CD4-positive, alpha-beta T cell treated with Interleukin-15 for 1 hour (primary cell): ENCODE results near the gene DGKG.

Experiments used
- DNase-seq: peaks from one replicate; pipeline ENCODE4 v3.0.0-alpha.2; 2020

The DGKG gene

DNA sequence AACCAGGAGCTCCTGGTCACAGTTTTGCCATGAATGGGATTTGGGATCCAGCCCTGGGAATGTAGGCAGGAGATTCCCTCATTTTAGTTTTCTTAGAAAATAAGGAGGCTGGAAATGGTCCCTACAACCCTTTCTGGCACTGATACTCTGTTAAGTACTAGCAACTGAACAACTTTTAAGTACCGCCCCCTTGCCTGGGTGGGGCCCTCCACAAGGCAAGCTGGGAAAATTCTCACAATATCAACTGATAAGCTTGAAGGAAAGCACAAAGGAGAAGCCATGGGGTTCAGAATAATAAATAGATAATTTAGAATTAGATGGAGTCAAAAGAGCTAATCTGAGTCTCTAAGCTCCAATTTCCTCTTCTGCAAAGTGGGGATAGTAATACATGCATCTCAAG lies 4.2 kb upstream of the DGKG start:
- DNase-seq: no peak

DNA sequence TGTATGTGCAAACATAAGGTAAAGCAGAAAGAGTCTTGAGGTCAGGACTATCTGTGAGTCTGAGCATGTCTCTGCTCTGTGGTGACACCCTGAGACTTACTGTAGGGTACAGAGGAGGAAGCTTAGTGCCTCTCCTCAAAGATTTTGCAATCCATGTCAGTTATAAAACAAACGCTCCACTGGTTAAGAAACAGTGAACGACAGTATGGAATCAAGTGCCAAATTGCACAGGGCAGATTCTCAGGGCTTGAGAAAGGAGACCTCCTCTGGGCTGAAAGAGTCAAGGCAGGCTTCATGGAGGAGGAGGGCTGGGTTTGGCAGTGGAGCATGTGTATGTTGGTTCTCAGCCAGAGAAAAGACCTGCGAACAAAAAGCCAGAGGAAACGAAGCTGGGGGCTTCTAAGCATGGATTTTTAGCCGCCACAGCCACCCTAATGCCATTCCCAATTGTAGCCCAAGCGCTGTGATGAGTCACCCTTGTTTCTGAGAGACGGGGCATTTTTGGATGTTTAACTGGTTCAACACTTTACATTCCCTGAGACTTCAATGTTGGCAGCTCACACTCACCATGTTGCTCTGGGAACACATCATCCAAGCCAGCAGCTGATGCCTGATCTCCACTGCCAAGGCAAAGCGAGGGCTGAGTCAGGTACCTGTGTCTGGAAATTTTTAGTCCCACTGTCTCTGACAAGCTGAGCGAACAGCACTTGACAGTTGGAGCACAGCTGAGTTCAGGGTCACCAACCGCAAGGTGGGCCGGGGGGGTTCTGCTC lies 3.4 kb upstream of the DGKG start:
- no peak for DNase-seq

GRCh38 chr3:186362988-186363387 lies 954 bp upstream of the DGKG start:
- no peak for DNase-seq

GRCh38 chr3:186362537-186362842 lies 456 bp upstream of the DGKG start:
- no peak for DNase-seq

GRCh38 chr3:186361246-186361761 lies 730 bp downstream of the DGKG start:
- DNase-seq: no peak

GRCh38 chr3:186360779-186361178 lies 1.3 kb downstream of the DGKG start:
- no peak for DNase-seq

- DNase-seq: no peak
Observed at GRCh38 chr3:186359078-186359477, 3.0 kb downstream of the DGKG start.

DNA sequence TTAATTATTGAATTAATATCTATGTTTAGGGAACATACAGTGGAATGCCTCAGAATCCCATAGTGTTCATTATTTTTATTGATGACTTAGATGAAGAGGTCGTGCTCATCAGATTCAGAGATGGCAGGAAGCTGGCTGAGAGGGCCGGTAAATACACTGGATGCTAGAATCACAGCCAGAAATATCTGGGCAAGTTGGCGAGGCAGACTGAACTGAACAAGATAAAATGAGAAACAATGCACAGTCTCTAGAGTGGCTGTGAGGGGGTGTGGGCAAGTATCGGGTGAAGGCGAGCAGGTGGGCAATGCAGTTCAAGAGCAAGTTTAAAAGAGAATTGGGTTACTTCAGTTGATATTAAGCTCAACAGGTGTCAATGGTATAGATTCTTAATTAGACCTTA lies 5.9 kb downstream of the DGKG start:
- DNase-seq: no peak

DNA sequence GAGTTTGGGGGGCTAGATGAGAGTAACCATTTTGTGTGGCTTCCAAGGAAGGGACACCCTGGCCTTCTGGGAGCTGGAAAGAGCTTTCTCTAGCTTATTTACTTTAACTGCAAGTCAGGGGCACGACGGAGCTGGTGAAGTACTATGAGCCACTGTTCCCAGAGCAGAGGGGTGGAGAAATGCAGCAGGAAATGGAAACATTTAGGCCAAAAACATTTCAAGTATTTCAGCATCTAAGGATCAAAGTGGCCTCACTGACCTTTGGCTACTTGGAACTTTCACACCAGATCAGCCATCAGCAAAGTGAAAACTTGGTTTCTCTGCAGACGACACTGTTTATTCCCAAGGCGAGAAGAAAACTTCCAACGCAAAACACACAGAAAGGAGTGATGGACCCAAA lies 7.9 kb downstream of the DGKG start:
- DNase-seq: no peak

- DNase-seq: no peak
Observed at GRCh38 chr3:186352369-186352768, 9.7 kb downstream of the DGKG start.

GRCh38 chr3:186342197-186342596 lies 19.8 kb downstream of the DGKG start:
- peak; percentile 23 for DNase-seq

GRCh38 chr3:186340204-186340603 lies 21.8 kb downstream of the DGKG start:
- DNase-seq: no peak

DNA sequence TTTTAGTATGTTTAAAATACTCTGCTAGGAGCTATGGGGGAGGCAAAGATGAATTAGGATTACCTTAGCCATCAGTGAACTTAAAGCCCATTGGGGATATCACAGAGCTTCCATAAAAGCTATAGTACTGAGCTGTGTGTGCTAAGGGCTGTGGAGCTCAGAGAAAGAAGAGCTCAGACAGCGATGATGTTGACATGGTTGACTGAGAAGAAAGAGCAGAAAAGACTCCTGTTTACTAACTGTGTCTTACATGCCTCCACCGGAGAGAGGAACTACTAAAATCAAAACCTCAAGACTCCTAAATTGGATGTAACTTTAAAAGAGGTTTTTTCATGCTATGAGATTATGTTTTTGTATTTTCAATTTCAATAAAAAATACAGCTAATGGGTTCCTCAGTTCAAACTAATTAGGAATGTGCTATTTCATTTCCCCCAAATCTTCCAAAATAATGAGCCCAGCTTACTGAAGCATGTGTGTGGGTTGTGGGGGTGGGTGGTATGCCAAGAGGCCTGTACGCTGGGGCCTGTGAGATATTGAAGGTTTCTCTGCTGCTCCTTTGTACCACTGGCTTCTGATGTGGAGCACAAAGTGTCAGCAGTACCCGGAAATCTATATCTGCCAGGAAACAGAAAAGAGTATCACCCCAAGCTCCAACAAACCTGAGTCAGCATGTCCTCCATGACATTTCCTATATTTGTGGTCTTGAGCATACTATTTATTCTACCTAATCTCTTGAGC lies 22.7 kb downstream of the DGKG start:
- no peak for DNase-seq

DNA sequence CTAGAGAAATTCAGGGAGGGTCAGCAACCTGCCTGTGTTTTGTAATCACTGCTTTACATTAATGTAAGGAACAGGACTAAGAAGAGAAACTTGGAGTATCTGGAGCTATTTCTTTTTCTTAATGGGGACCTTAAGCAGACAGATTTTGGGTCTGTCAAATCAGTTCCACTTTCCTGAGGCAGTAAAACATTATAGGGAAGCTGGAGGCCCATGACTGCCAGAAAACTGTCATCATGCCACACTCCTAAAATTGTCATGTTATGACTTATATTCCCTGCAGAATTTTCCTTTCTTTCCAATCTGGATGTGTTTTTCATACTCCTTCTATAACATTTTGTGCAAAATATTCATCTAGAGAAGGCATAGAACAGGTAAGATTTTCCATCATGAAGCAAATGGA lies 28.8 kb downstream of the DGKG start:
- DNase-seq: no peak

- no peak for DNase-seq
Observed at GRCh38 chr3:186330772-186331460, 31.1 kb downstream of the DGKG start.

- no peak for DNase-seq
Observed at GRCh38 chr3:186329589-186329988, 32.4 kb downstream of the DGKG start.

GRCh38 chr3:186327912-186328487 lies 34.0 kb downstream of the DGKG start:
- DNase-seq: no peak

GRCh38 chr3:186322761-186323160 lies 39.3 kb downstream of the DGKG start:
- no peak for DNase-seq

DNA sequence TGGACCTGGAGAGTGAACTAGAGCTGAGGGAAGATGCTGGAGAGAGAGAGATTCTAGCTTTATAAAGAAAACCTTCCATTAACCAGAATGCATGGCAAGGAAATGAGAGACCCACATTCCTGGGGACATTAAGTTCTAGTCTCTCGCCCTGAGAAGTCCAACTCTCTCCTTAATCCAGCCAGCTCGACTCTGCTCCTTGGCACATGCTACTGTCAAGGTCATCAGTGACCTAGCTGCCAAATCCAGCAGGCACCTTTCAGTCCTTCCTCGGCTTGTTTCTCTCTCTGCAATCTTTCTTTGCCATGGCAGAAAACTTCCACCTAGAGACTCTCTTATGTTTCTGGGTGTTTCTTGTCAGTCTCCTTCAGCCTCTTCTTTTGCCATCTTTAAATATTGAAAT lies 40.3 kb downstream of the DGKG start:
- no peak for DNase-seq

DNA sequence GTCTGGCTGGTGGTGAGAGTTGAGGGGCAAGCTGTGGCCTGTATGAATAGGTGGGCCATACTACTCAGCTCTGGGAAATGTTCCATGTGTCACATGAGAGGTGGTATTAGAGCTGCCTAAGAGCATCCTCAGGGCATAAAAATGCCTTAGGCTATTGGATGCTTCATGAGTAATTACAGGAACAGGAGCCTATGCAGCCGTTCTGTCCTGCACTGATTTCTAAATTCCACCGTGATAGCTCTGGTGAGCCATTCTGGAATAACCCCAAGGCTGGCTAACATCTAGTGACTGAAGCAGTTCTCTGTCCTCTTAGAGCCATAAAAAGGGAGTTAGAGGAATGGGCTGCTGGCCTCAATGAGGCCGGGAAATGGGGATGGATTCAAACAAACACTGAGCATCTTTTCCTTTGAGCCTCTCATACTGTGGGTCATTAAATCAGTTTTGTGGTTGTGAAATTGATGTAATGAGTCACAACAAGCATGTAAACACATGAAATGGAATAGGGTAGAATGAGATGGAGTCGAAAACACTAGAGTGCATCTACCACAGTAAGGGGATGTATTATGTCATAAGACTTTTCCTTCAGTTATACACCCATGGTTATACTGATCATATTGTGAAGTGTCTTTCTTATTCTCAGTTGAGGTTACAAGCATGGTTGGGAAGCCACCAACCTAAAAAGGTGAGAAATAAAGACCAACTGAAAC lies 41.0 kb downstream of the DGKG start:
- DNase-seq: no peak

DNA sequence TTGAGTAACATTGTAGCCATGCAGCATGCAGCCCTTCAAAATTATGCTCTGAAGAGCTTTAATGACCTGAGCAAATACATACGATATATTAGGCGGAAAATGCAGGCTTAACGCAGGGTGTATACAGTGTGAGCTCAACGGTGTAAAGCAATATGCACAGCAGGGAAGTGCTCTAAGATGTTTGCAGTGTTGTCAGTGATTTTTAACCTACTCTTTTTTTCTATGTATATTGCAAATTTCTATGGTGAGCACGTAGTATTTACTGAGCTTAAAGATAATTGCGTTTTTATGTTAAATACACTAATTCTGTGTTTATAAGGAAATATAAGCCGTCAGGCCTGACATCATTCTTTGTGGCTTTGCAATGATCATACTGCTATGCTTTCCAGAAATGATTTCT lies 42.1 kb downstream of the DGKG start:
- no peak for DNase-seq

GRCh38 chr3:186318135-186318534 lies 43.9 kb downstream of the DGKG start:
- no peak for DNase-seq

GRCh38 chr3:186317478-186317877 lies 44.6 kb downstream of the DGKG start:
- no peak for DNase-seq
